HAP-1 (cell line): ENCODE results near the gene LBHD2.
"Not testable (repeated sequence)": the region's sequence is repeated elsewhere in the genome, so short reads cannot be mapped to it uniquely, and the experiment has no call there.

Source experiments
- DNase-seq, 2 experiments: peaks; one replicate each; pipeline ENCODE4 v3.0.0-alpha.2; 2016 to 2020; ENCODE audit warnings: low spot score in 2 of 2
- H3K27me3 ChIP-seq: fragments of 250-450 bp; sonication (Bioruptor Pico); 2 replicates; pipeline ENCODE4 v1.5.1; 2020; ENCODE audit warnings: low read depth, mild to moderate bottlenecking, moderate library complexity
- H3K36me3 ChIP-seq: fragments of 250-450 bp; sonication (Bioruptor Pico); replicated peaks from 2 replicates; pipeline ENCODE4 v1.5.1; 2020; ENCODE audit warnings: mild to moderate bottlenecking
- H3K4me1 ChIP-seq: fragments of 250-450 bp; sonication (Bioruptor Pico); 2 replicates; pipeline ENCODE4 v1.5.1; 2020; ENCODE audit warnings: mild to moderate bottlenecking
- H3K4me3 ChIP-seq: fragments of 250-450 bp; sonication (Bioruptor Pico); 2 replicates; pipeline ENCODE4 v1.5.1; 2020; ENCODE audit warnings: mild to moderate bottlenecking, moderate library complexity
- H3K9me3 ChIP-seq: fragments of 250-450 bp; sonication (Bioruptor Pico); 2 replicates; pipeline ENCODE4 v1.5.1; 2020; ENCODE audit warnings: mild to moderate bottlenecking, moderate library complexity
- in situ Hi-C: fragments of 300-500 bp; cut with MboI; formaldehyde crosslinking; loops from 3 replicates; pipeline ENCODE4 v1.14.3; 2020; ENCODE audit warnings: low sequenced_read_pairs, inconsistent platforms, mixed read lengths

LBHD2 gene

GRCh38 chr14:103084021-103084919 is at the start of gene LBHD2:
Gene LBHD2 (plus strand): TSS chr14:103084210. CDS start chr14:103086013, 1,803 bp downstream.
- in situ Hi-C loops: no loop called here
- no peaks in the 10 kb centered on the region for H3K4me1 ChIP-seq
- no peaks in the 10 kb centered on the region for H3K9me3 ChIP-seq
- no peaks in the 10 kb centered on the region for H3K36me3 ChIP-seq
- H3K27me3 ChIP-seq: peaks cover 2% of the 10 kb centered on the region; the same call in 1 of the 2 replicates
- DNase-seq: no peak
- H3K4me3 ChIP-seq: no peak within 1 kb of the TSS

- H3K9me3 ChIP-seq: no peaks in the 10 kb centered on the region
- H3K27me3 ChIP-seq: no peaks in the 10 kb centered on the region
- no peak overlapping the region for H3K4me3 ChIP-seq
- no peak for DNase-seq
- no peaks in the 10 kb centered on the region for H3K4me1 ChIP-seq
- in situ Hi-C loops: no loop called here
- peaks cover 14% of the 10 kb centered on the region for H3K36me3 ChIP-seq
Measured at GRCh38 chr14:103041464-103041863, 42.5 kb upstream of the LBHD2 start.

GRCh38 chr14:103043257-103044015 is 40.6 kb upstream of the LBHD2 start:
- in situ Hi-C loops: no loop called here
- Histone ChIP-seq H3K4me1 (no peaks in the 10 kb centered on the region), H3K36me3 (peaks cover 19% of the 10 kb centered on the region), H3K4me3 (no peak overlapping the region), H3K27me3 (no peaks in the 10 kb centered on the region), H3K9me3 (no peaks in the 10 kb centered on the region)
- DNase-seq: no peak

- Histone ChIP-seq H3K36me3 (peaks cover 19% of the 10 kb centered on the region), H3K9me3 (no peaks in the 10 kb centered on the region), H3K27me3 (no peaks in the 10 kb centered on the region), H3K4me3 (no peak overlapping the region), H3K4me1 (no peaks in the 10 kb centered on the region)
- no peak for DNase-seq
- in situ Hi-C loops: no loop called here
Measured at GRCh38 chr14:103045371-103045869, 38.6 kb upstream of the LBHD2 start.

- DNase-seq, H3K4me3 ChIP-seq, H3K27me3 ChIP-seq, H3K4me1 ChIP-seq, H3K9me3 ChIP-seq, in situ Hi-C loops: not testable (repeated sequence)
- H3K36me3 ChIP-seq: peaks cover 13% of the 10 kb centered on the region
Measured at GRCh38 chr14:103047453-103047852, 36.6 kb upstream of the LBHD2 start.

- DNase-seq: no peak
- H3K4me1 ChIP-seq: peaks cover 12% of the 10 kb centered on the region
- H3K4me3 ChIP-seq: no peak overlapping the region
- H3K27me3 ChIP-seq: no peaks in the 10 kb centered on the region
- H3K36me3 ChIP-seq: peaks cover 5% of the 10 kb centered on the region
- H3K9me3 ChIP-seq: no peaks in the 10 kb centered on the region
- in situ Hi-C loops: no loop called here
Measured at GRCh38 chr14:103050935-103051334, 33.1 kb upstream of the LBHD2 start.

GRCh38 chr14:103052407-103052806 is 31.6 kb upstream of the LBHD2 start:
- Histone ChIP-seq H3K9me3 (no peaks in the 10 kb centered on the region), H3K4me3 (no peak overlapping the region), H3K36me3 (peaks cover 4% of the 10 kb centered on the region), H3K4me1 (peaks cover 12% of the 10 kb centered on the region), H3K27me3 (no peaks in the 10 kb centered on the region)
- no peak for DNase-seq
- in situ Hi-C loops: no loop called here

- DNase-seq: no peak
- no peaks in the 10 kb centered on the region for H3K27me3 ChIP-seq
- in situ Hi-C loops: no loop called here
- H3K9me3 ChIP-seq: no peaks in the 10 kb centered on the region
- H3K4me1 ChIP-seq: peaks cover 22% of the 10 kb centered on the region
- H3K36me3 ChIP-seq: no peaks in the 10 kb centered on the region
- H3K4me3 ChIP-seq: peak overlapping the region; percentile 64
Measured at GRCh38 chr14:103055695-103056094, 28.3 kb upstream of the LBHD2 start.

- no peaks in the 10 kb centered on the region for H3K27me3 ChIP-seq
- no peaks in the 10 kb centered on the region for H3K9me3 ChIP-seq
- H3K4me1 ChIP-seq: peaks cover 18% of the 10 kb centered on the region
- in situ Hi-C loops: no loop called here
- peak overlapping the region; percentile 64 for H3K4me3 ChIP-seq
- no peaks in the 10 kb centered on the region for H3K36me3 ChIP-seq
- DNase-seq: peak; percentile 75 to 94
Measured at GRCh38 chr14:103056322-103057027, 27.5 kb upstream of the LBHD2 start.

GRCh38 chr14:103057028-103057371 is 27.0 kb upstream of the LBHD2 start:
- Histone ChIP-seq H3K36me3 (no peaks in the 10 kb centered on the region), H3K27me3 (no peaks in the 10 kb centered on the region), H3K9me3 (no peaks in the 10 kb centered on the region), H3K4me1 (peaks cover 18% of the 10 kb centered on the region), H3K4me3 (peak overlapping the region; percentile 64)
- peak in 1 of 2 experiments; percentile 40 for DNase-seq
- in situ Hi-C loops: no loop called here

GRCh38 chr14:103057372-103058163 is 26.4 kb upstream of the LBHD2 start, which contains the start of gene CDC42BPB:
Gene CDC42BPB (minus strand): TSS chr14:103057549. CDS start chr14:103057173, 376 bp downstream.
- in situ Hi-C loops: no loop called here
- no peaks in the 10 kb centered on the region for H3K9me3 ChIP-seq
- H3K4me1 ChIP-seq: peaks cover 18% of the 10 kb centered on the region
- H3K36me3 ChIP-seq: no peaks in the 10 kb centered on the region
- H3K4me3 ChIP-seq: peak within 1 kb of the TSS; percentile 70
- peak; percentile 88 to 90 for DNase-seq
- no peaks in the 10 kb centered on the region for H3K27me3 ChIP-seq

GRCh38 chr14:103058164-103059055 is 25.6 kb upstream of the LBHD2 start:
- Histone ChIP-seq H3K36me3 (no peaks in the 10 kb centered on the region), H3K4me3 (peak overlapping the region; percentile 70), H3K9me3 (no peaks in the 10 kb centered on the region), H3K4me1 (peaks cover 18% of the 10 kb centered on the region), H3K27me3 (no peaks in the 10 kb centered on the region)
- DNase-seq: peak in 1 of 2 experiments; percentile 39
- in situ Hi-C loops: no loop called here
